ENCODE data around the gene PIK3C2B.
"Not testable (repeated sequence)": the region's sequence is repeated elsewhere in the genome, so short reads cannot be mapped to it uniquely, and the experiment has no call there.

Gene PIK3C2B

GRCh38 chr1:204494281-204495077 lies at the start of gene PIK3C2B:
Gene PIK3C2B, minus strand, starts transcription at chr1:204494805. Its CDS starts 25,003 bp downstream, at chr1:204469802.
- peak; percentile 74 for DNase-seq

- no peak for DNase-seq
Observed at GRCh38 chr1:204544321-204544720, 49.7 kb upstream of the PIK3C2B start.

DNA sequence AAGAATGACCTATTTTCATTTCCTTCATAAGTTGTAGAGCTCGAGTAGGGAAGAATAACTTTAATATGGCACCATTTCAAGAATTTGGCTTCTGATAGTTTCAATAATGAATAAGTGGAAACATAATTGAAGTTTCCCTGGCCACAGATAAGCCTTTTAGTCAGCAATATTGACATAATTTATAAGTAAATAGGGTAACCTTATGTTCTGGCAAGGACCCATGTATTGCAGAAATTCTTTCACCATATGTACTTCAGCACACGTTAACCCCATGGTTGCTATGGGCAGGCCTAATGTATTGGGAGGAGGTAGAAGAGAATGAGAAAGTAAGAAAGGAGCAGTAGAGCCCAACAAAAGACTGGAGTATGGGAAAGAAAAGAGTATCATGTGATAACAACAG lies 47.0 kb upstream of the PIK3C2B start:
- DNase-seq = no peak

- no peak for DNase-seq
Observed at GRCh38 chr1:204532832-204533231, 38.2 kb upstream of the PIK3C2B start.

DNA sequence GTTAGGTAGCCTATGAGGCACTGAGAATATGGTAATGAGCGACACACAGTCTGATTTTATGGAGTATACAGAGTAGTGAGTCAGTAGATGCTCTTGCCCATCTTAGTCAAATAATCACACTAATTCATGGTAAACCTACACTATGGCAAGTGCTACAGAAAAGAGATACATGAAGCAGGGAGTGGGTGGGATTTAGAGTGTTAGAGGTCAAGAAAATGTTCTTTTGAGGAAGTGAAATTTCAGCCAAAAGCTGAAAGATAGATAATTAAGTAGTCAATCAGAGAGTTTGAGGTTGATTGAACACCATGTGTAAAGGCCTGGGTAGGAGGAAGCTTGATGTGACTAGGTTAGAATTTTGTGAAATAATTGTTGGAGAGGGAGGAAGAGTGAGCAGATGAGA lies 36.3 kb upstream of the PIK3C2B start:
- no peak for DNase-seq

DNA sequence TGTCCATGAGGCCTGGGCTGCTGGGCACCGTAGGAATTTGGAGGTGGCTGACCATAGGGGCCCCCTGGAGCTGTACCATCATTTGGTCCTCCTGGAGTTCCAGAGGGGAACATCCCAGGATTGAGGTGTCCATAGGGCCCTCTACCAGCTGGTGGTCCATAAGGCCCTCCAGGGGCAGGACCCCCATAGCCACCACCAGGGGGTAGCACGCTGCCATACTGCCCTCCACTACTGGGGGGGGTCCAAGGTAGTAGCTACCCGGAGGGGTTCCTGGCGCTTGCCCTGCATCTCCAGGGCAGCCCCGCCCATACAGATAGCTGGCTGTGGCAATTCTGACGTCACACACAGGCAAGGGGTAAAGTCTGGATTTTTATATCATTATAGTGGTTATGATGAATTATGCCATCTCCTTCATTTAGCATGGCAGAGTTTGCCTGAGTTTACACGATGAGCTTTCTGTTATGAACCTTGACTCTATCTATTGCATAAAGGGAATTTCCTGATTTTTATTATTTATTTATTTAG lies 34.8 kb upstream of the PIK3C2B start:
- no peak for DNase-seq

GRCh38 chr1:204528677-204529076 lies 34.1 kb upstream of the PIK3C2B start:
- no peak for DNase-seq

DNA sequence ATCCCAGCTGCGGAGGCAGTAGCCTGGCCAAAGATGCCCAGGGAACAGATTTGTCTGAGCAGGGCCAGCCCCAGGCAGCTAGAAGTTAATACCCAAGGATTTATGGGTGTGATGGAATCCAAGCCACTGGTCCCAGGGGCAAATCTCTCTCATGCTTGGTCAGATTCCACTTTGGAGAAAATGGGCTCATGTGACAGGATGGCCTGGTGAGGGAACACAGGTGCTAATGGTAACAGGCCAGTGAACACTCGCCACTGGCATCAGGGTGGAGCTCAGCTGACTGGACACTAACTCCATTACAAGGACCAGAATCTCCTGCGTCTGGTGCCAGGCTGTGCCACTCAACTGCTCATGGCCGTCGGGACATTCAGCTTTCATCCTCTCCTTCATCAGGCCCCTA lies 33.6 kb upstream of the PIK3C2B start:
- no peak for DNase-seq

- DNase-seq = no peak
Observed at GRCh38 chr1:204524986-204525385, 30.4 kb upstream of the PIK3C2B start.

DNA sequence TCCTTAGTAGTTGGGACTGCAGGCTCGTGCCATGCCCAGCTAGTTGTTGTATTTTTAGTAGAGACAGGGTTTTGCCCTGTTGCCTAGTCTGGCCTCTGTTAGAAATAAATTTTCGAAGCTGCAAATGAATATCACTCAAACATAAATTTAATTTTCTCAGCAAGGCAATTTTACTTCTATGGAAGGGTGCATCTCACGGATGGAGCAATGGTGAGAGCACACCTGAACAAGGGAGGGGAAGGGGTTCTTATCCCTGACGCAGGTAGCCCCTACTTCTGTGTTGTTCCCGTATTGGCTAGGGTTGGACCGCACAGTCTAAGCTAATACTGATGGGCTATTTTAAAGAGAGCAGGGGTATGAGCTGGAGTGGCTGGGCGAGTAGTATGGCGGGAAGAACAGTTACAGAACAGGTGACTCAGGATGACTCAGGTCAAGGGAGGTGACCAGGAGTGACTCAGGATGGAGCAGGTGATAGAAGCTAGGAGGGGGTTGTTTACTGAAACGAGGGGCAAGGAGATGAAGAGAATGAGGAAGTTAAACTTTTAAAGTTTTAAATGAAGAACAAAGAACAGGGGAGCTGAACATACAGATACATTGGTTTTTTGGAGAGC lies 29.1 kb upstream of the PIK3C2B start:
- DNase-seq = no peak

DNA sequence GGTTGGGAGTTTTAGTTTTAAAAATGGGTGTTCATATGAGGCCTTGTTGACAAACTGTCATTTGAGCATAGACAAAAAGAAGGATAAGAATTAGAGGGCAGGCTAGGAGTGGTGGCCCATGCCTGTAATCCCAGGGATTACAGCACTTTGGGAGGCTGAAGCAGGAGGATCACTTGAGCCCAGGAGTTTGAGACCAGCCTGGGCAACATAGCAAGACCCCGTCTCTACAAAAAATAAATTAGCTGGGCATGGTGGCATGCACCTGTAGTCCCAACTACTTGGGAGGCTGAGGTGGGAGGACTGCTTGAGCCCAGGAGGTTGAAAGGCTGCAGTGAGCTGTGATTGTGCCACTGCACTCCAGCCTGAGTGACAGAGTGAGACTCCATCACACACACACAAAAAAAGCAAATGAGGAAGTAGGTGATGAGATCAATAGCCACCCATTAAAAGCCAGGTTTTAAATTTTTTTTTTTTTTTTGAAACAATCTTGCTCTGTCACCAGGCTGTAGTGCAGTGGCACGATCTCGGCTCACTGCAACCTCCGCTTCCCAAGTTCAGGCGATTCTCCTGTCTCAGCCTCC lies 27.4 kb upstream of the PIK3C2B start:
- DNase-seq = not testable (repeated sequence)

- DNase-seq = peak; percentile 82
Observed at GRCh38 chr1:204520834-204521709, 26.5 kb upstream of the PIK3C2B start.

DNA sequence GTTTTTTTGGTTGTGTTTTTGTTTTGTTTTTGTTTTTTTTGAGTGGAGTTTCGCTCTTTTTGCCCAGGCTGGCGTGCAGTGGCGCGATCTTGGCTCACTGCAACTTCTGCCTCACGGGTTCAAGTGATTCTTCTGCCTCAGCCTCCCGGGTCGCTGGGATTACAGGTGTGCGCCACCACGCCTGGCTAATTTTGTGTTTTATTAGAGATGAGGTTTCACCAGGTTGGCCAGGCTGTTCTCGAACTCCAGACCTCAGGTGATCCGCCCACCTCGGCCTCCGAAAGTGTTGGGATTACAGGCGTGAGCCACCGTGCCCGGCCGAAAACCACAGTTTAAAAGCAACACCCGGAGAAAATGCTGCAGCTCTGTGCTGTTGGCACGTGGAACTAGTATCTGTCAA lies 22.8 kb upstream of the PIK3C2B start:
- not testable (repeated sequence) for DNase-seq

DNA sequence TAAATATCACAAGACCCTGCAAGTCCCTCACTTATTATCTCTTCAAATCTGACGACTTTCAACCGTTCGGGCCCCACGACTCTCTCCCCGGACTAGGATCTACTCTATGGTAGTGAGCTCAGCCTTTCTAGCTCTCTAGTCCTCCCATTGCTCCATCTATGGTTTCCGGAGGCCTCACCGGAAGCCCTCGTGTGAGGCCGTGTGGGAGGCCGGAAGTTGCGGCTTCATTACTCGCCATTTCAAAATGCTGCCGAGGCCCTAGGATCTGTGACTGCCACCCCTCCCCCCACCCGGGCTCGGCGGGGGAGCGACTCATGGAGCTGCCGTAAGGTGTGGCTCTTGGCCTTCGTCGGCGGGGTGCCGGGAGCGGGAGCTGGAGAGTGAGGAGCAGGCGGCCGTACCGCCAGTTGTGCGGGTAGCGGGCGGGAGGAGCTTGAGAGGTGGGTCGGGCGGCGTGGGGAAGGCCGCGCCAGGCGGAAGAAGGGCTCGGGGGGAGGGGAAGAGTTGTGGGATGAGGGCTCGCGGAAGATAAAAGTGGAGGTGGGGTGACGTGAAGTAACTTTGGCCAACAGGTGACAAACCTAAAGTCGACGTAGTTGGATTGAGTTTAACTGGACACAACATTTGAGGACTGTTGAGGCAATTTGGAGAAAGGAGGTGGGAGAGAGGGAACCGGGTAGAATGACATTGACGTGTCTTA lies 21.7 kb upstream of the PIK3C2B start, which contains the start of gene MDM4:
Gene MDM4, plus strand, starts transcription at position 227 of the 700 bp plus-strand sequence. CDS start 9,113 bp downstream, outside the sequence.
- DNase-seq = peak; percentile 96

DNA sequence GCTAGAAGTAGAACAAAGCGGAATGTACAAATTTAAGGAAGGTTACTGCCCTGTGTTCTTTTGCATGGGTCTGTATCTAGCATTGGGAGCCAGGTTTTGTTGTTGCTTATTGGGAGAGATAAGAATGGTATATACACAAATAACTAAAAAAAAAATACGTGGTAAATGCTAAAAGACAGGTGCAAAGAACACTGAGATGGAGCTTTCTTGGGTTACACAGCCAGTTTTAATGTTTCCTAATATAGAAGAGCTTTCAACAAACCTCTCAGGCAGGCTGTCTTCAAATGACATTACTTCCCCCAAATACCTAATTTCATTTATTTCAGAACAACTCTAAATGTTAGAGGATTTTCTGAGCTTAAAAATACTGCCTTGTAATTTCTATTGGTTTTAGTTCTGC lies 20.2 kb upstream of the PIK3C2B start:
- no peak for DNase-seq

DNA sequence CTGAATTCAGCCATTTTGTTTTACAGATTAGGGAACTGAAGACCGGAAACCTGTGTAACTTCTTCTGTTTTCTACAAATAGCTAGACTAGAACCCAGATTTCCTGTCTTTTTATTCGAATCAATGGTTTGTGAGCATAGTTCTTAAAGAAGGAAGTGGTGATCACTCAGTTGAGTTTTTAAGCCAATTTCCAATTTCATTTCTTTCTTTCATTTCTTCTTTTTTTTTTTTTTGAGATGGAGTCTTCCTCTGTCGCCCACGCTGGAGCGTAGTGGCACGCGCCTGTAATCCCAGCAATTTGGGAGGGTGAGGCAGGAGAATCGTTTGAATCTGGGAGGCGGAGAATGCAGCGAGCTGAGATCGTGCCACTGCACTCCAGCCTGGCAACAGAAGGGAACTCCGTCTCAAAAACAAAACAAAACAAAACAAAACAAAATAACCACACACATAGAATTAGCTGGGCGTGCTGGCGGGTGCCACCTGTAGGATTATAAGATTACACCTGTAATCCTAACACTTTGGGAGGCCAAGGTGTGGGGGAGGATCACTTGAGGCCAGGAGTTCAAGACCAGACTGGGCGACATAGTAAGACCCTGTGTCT lies 18.6 kb upstream of the PIK3C2B start:
- peak; percentile 85 for DNase-seq

DNA sequence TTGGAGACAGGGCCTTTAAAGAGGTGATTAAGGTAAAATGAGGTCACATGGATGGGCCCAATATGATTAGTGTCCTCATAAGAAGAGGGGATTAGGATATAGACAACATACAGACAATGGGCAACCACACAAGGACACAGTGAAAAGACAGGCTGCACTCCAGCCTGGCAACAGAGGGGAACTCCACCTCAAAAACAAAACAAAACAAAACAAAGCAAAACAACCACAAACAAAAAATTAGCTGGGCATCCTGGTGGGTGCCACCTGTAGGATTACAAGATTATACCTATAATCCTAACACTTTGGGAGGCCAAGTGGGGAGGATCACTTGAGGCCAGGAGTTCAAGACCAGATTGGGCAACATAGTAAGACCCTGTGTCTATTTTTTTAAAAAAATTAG lies 16.8 kb upstream of the PIK3C2B start:
- peak; percentile 50 for DNase-seq

DNA sequence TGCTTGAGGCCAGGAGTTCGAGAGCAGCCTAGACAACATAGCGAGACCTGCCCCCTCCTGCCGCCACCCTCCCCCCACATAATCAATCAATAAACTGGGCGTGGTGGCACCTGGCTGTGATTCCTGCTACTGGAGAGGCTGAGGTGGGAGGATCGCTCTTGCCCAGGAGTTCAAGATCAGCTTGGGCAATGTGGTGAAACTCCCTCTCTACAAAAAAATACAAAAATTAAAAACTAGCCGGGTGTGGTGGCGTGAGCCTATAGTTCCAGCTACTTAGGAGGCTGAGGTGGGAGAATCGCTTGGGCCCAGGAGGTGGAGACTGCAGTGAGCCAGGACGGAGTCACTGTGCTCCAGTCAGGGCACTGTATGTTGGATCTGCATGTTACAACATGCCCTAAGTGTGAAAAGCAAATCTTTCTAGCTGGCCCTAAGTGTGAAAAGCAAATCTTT lies 14.6 kb upstream of the PIK3C2B start:
- no peak for DNase-seq

DNA sequence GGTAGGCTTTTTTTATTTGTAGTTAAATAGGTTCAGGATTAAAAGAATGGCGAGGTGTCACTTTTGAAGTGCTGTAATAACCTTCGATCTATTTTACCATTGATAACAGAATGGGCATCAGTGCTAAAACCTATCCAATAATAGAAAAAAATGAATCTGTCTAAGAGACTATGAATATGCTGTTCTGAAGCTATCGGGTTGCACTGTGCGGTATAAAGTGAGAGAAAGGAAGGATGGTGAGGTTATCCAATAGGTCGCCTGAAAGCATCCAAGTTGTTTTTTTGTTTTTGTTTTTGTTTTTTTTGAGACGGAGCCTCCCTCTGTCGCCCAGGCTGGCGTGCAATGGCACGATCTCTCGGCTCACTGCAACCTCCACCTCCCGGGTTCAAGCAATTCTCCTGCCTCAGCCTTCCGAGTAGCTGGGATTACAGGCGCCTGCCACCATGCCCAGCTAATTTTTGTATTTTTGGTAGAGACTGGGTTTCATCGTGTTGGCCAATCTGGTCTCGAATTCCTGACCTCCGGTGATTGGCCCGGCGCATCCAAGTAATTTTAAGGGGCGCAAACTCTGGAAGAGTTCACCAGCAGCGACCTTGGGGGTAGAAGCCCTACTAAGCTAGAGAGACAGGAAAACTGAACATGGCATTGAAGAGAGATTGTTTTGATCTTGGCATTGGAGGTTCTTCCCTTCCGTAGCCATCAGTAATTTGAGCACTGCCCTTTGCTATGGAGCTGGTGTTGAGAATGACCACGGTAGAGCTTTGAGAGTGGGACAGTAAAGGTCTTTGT lies 12.9 kb upstream of the PIK3C2B start:
- peak; percentile 35 for DNase-seq

DNA sequence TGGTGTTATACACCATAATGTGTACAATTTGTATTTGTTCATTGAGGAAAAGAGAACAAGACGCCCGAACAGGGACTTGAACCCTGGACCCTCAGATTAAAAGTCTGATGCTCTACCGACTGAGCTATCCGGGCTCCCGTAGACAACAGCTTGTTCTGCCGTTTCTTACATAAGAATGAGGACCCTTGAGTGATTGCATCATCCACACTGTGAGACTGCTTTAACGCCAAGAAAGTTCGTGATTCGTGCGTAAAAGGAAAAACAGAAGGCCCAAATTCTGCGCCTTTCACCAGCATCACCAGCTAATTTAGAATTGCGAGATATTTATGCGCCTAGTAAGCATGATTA lies 12.3 kb upstream of the PIK3C2B start:
- DNase-seq = peak; percentile 91

Measured in CD4-positive, alpha-beta T cell treated with Interleukin-15 for 1 hour (primary cell).